ENCODE measurements around the gene PLCB4. TPM values are rescaled to one million over a fixed set of nuclear protein-coding genes. Genes with fewer than 3 reads are reported as not detected.

PLCB4 gene
- total RNA-seq, 2 experiments from 2014 or later: not detected

DNA sequence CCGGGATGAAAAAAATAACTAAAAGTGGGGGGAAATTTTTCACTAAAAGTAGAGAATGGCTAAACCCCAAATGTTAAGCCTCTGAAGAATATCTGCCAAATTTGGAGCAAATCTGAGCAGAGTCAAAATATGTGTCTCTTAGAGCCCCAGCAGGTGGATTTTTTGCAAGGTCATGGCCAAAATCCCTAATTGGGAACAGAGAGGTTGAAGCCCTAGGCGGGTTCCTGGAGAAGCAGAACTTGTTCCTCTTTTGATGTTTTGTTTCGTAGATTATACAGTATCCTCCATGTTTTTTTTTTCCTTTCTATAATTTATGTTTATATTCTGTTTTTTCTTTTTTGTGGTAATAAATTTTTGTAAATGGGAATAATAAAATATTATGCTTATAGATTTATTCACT is 94.4 kb downstream of the PLCB4 start:
- Mint-ChIP-seq H3K9me3 (no peaks in the 10 kb centered on the region), H3K36me3 (ENCODE audit: low read depth) (no peaks in the 10 kb centered on the region), H3K4me1 (no peaks in the 10 kb centered on the region), H3K27me3 (no peaks in the 10 kb centered on the region), H3K4me3 (no peak overlapping the region), H3K27ac (no peak overlapping the region)
- no peak for DNase-seq
- ChIA-PET CTCF (no interaction called here), POLR2A (no interaction called here)

DNA sequence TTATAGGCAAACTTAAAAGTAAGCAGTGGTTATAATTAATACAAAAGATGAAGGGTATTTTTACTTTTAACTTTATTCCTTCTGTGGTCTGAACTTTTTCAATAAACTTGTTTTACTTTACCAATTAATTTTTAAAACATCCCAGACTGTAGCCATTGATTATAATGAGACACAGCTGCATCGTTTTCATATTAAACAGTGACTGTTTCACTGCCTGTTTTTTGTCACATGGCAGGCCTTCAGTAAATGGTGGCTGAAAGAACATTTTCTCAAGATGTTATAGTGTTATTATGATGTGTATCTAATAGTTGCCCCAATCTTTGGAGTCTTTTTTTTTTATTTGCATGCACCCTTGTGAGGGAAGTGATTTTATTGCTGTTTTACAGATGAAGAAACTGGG is 95.1 kb downstream of the PLCB4 start:
- no peak for DNase-seq
- CTCF ChIA-PET: no interaction called here
- no peaks in the 10 kb centered on the region for H3K9me3 Mint-ChIP-seq
- POLR2A ChIA-PET: no interaction called here
- H3K27ac Mint-ChIP-seq: no peak overlapping the region
- no peak overlapping the region for H3K4me3 Mint-ChIP-seq
- H3K4me1 Mint-ChIP-seq: no peaks in the 10 kb centered on the region
- H3K36me3 Mint-ChIP-seq (ENCODE audit: low read depth): no peaks in the 10 kb centered on the region
- no peaks in the 10 kb centered on the region for H3K27me3 Mint-ChIP-seq

DNA sequence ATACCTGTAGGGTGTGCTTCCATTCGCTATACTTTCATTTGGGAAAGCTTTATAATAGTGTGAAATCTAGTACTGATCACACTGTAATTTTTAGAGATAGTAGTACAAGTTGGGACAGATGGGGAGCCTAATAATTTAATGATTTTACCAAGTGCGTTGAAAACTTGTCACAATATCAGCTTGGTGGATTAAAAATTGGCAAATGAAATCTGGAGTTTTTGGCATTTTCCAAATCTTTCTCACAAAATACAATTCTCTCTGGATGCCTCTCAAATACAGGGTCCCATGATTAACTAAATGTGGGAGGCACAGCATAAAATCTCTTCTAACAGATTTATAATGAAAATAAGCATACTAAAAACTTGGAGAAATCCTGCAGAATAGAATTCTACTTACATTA is 96.4 kb downstream of the PLCB4 start:
- no peaks in the 10 kb centered on the region for H3K27me3 Mint-ChIP-seq
- H3K9me3 Mint-ChIP-seq: no peaks in the 10 kb centered on the region
- H3K27ac Mint-ChIP-seq: no peak overlapping the region
- no peaks in the 10 kb centered on the region for H3K36me3 Mint-ChIP-seq (ENCODE audit: low read depth)
- CTCF ChIA-PET: no interaction called here
- POLR2A ChIA-PET: no interaction called here
- no peak for DNase-seq
- H3K4me3 Mint-ChIP-seq: no peak overlapping the region
- no peaks in the 10 kb centered on the region for H3K4me1 Mint-ChIP-seq

DNA sequence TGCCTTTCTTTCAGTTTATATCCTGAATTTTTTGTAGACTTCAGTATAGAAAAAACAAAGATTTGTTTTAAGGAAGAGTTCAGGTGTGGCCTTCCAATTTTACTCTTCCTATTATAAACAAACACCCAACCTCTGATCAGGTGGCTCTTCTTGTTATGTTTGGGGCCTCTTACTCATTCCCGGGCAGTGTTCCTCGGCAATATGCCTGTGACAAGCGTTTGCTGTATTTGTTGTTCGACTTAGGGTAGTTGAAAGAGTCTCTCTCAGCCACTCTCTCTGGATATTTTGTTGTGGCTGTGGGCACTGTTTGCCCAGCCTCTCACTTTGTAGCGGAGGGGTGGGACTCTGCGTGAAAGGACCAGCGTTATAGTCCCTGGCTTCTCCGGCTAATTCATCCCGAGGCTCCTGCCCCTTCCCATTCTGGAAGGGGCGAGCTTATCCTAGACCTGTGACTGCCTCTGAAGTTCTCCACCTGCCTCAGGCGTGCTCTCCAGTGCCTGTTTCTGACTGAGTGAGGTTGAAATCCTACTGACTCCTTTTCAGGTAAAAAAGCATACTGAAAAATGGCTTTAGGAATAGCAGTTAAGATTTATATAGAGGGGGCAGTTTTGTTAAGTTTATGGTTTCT is 97.4 kb downstream of the PLCB4 start:
- H3K4me3 Mint-ChIP-seq: no peak overlapping the region
- H3K4me1 Mint-ChIP-seq: no peaks in the 10 kb centered on the region
- H3K9me3 Mint-ChIP-seq: no peaks in the 10 kb centered on the region
- ChIA-PET POLR2A (no interaction called here), CTCF (no interaction called here)
- no peak for DNase-seq
- no peak overlapping the region for H3K27ac Mint-ChIP-seq
- no peaks in the 10 kb centered on the region for H3K36me3 Mint-ChIP-seq (ENCODE audit: low read depth)
- H3K27me3 Mint-ChIP-seq: no peaks in the 10 kb centered on the region

DNA sequence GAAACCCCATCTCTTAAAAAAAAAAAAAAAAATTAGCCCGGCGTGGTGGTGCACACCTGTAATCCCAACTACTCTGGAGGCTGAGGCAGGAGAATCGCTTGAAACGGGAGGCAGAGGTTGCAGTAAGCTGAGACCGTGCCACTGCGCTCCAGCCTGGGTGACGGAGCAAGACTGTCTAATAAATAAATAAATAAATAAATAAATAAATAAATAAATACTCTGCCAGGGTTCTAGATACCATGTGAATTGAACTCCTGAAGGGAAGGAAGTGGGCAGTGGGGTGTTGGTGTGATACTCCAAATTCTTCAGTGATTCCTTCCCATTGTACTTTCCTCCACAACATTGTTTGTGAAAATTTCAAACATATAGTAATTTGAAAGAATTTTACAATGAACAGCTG is 100.5 kb downstream of the PLCB4 start:
- Mint-ChIP-seq H3K27me3 (no peaks in the 10 kb centered on the region), H3K36me3 (ENCODE audit: low read depth) (no peaks in the 10 kb centered on the region), H3K27ac (no peak overlapping the region), H3K9me3 (no peaks in the 10 kb centered on the region), H3K4me1 (no peaks in the 10 kb centered on the region), H3K4me3 (no peak overlapping the region)
- POLR2A ChIA-PET: no interaction called here
- no peak for DNase-seq
- CTCF ChIA-PET: no interaction called here

DNA sequence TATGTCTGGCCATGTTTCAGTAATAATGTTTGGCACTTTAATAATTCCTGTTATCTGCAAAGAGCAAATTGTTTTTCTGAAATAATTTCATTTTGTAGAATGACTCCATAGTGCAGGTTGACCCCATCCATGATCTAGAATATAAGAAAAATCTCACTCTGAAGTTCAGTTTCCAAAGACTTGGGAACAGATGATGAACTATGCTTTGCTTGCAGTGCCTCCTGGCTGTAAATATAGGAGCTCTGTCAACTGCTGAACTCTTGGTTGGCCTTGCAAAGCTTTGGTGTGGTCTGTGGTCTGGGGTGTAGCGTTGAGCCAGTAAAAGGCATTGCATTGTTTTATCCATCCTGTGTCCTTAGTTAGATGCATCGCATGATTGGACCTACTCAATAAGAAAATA is 104.0 kb downstream of the PLCB4 start:
- ChIA-PET POLR2A (no interaction called here), CTCF (no interaction called here)
- no peak overlapping the region for H3K4me3 Mint-ChIP-seq
- DNase-seq: no peak
- no peaks in the 10 kb centered on the region for H3K9me3 Mint-ChIP-seq
- H3K36me3 Mint-ChIP-seq (ENCODE audit: low read depth): no peaks in the 10 kb centered on the region
- H3K4me1 Mint-ChIP-seq: no peaks in the 10 kb centered on the region
- no peaks in the 10 kb centered on the region for H3K27me3 Mint-ChIP-seq
- H3K27ac Mint-ChIP-seq: no peak overlapping the region

DNA sequence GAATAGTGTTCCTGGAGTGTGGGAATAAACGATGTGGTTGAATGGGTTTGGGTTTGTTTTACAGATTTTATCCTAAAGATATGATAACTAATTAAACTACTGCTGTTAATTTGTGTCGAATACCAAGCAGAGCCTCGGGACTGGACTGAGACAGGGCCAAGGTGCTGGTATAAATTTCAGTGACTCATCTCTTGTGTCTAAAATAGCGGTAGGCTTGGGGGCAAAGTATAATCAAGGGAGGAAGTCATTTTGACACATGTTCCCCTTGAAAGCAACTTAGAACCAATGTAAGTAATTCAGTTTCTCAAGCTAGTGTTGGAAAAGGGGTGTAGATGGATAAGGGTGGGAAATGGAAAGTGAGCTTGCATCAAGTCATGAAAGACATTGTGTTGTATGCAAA is 108.4 kb downstream of the PLCB4 start:
- Mint-ChIP-seq H3K27me3 (no peaks in the 10 kb centered on the region), H3K36me3 (ENCODE audit: low read depth) (no peaks in the 10 kb centered on the region), H3K4me3 (no peak overlapping the region), H3K9me3 (no peaks in the 10 kb centered on the region), H3K4me1 (no peaks in the 10 kb centered on the region), H3K27ac (no peak overlapping the region)
- no peak for DNase-seq
- CTCF ChIA-PET: no interaction called here
- POLR2A ChIA-PET: no interaction called here

DNA sequence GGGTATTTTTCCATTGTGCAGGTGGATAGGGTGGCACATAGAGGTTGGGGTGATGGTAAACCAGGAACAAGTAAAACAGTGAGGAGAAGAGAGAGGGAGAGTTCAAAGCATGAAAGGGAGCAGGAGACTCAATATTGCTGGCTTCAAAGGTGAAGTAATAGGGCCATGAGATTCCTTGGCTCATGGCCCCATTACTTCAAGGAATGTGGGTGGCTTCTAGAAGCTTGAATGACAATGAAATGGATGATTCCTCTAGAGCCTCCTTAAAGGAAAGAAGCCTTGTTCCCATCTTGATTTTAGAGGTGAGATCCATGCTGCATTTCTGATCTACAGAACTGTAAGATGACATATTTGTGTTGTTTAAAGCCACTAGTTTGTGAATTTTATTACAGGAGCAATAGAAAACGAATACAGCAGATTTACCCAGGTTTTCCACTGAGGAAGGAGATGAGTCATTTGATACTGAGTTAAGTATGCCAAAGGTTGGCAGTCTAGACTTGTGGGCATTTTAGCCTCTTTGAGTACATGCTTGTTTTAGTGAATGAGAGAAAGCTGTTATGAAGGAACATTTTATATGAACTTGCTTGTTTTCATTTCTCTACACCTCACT is 110.4 kb downstream of the PLCB4 start:
- Mint-ChIP-seq H3K36me3 (ENCODE audit: low read depth) (no peaks in the 10 kb centered on the region), H3K9me3 (no peaks in the 10 kb centered on the region), H3K4me1 (no peaks in the 10 kb centered on the region), H3K27ac (no peak overlapping the region), H3K4me3 (no peak overlapping the region), H3K27me3 (no peaks in the 10 kb centered on the region)
- ChIA-PET CTCF (no interaction called here), POLR2A (no interaction called here)
- no peak for DNase-seq

DNA sequence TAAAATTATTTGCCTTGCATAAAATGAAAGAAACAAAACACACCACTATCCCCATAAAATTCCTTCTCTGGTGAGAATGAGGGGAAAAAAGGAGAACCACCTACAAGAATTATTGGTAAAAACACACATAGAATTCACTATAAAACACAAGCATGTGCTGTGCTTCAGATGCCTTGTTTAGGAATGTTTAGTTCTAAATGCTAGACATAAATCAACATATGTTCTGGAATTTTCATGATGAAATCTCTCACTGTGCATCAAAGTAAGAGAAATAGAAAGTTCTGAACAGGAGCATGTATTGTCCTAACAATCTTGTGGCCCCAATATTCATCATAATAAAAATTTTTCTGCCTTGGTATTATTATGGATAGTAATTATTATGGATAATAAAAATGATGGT is 111.0 kb downstream of the PLCB4 start:
- Mint-ChIP-seq H3K36me3 (ENCODE audit: low read depth) (no peaks in the 10 kb centered on the region), H3K27ac (no peak overlapping the region), H3K4me3 (no peak overlapping the region), H3K4me1 (no peaks in the 10 kb centered on the region), H3K27me3 (no peaks in the 10 kb centered on the region), H3K9me3 (no peaks in the 10 kb centered on the region)
- ChIA-PET POLR2A (no interaction called here), CTCF (no interaction called here)
- no peak for DNase-seq

DNA sequence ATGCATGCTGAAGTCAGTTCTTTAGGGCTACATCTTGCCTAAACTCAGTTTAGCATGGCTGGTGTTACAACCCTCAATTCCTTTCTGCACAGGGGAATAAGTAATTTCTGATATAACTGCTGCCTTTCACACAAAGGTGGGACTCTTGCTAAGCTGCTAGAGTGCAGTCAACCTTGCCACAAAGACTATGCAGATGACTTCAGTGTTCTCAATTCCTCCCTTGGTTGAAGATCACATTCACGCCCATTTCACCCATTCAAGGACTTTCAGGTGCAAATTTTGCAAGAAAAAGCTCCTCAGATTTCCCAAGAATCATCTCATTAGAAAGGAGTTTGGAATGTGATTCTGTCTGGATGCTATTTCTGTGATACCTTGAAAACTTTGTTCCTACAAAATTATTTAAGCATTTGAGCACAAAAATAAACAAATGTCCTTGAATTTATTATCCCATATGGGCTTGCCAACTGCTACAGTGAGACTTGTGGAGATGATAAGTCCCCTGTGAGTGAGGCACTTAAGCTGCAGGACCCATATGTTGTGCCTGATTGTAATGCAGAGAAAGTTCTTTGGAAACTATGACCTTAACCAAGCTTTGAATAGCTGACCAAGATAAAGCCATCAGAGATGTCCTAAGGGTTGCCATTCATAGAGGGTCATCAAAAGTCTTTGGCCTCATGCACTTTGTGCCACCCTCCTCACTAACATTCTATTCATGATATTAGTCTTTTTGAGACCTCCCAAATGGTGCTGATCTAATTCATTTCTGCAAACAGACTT is 111.8 kb downstream of the PLCB4 start:
- Mint-ChIP-seq H3K4me3 (no peak overlapping the region), H3K9me3 (no peaks in the 10 kb centered on the region), H3K36me3 (ENCODE audit: low read depth) (no peaks in the 10 kb centered on the region), H3K27me3 (no peaks in the 10 kb centered on the region), H3K4me1 (no peaks in the 10 kb centered on the region), H3K27ac (no peak overlapping the region)
- DNase-seq: no peak
- ChIA-PET POLR2A (no interaction called here), CTCF (no interaction called here)

DNA sequence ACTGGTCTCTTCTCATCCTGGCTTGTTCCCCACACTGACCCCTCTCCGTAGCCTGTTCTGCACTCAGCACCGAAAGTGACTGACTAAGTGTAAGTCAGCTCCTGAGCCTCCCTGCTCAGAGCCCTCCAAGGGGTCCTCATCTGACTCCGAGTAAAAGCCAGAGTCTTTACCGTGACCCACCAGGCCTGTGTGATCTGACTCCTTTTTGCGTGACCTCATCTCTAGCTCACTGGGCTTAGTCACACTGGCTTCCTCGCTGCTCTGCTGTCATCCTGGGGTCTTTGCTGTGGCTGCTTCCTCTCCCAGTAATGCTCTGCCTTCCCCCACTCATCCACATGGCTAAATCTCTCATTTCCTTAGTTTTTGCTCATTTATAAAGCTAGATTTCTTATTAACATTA is 116.6 kb downstream of the PLCB4 start:
- ChIA-PET CTCF (no interaction called here), POLR2A (no interaction called here)
- Mint-ChIP-seq H3K9me3 (peaks cover 7% of the 10 kb centered on the region), H3K36me3 (ENCODE audit: low read depth) (no peaks in the 10 kb centered on the region), H3K27me3 (no peaks in the 10 kb centered on the region), H3K4me1 (no peaks in the 10 kb centered on the region), H3K27ac (no peak overlapping the region), H3K4me3 (no peak overlapping the region)
- no peak for DNase-seq

DNA sequence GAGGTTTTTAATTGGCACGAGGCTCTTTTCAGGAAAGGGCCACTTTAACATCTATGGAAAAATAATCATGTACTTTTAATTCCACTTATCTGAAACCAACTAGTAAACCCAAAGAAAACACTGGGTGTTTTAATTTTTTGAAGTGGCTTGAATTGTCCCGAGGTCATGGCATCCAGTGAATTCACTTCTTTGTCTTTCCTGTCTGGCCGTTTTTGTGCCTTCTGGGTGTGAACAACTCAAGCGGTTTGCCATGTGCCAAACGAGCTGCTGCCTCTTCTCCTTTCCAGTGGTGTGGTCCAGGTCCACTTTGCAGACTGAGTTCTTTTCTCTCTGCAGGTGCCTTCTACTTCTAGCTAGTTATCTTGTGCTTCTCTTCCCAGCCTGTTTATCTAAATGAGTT is 117.5 kb downstream of the PLCB4 start:
- Mint-ChIP-seq H3K9me3 (peaks cover 7% of the 10 kb centered on the region), H3K27ac (no peak overlapping the region), H3K4me1 (no peaks in the 10 kb centered on the region), H3K27me3 (no peaks in the 10 kb centered on the region), H3K36me3 (ENCODE audit: low read depth) (no peaks in the 10 kb centered on the region), H3K4me3 (no peak overlapping the region)
- ChIA-PET POLR2A (no interaction called here), CTCF (no interaction called here)
- no peak for DNase-seq

DNA sequence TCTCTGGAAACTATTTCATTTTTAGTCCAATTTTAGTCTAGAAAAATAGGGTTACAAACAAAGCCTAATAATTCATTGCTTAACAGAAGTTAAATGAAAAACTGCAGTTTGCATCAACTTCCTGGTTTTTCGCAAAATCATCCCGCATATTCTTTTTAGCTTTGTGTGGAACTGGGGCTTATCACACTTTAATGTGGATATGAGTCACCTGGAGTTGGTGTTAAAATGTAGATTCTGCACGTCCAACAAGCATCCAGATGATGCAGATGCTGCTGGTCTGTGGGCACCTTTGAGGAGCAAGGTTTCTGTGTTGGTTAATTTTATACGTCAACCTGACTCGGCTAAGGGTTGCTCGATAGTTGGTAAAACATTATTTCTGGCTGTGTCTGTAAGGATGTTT is 126.1 kb downstream of the PLCB4 start:
- POLR2A ChIA-PET: no interaction called here
- H3K27ac Mint-ChIP-seq: no peak overlapping the region
- CTCF ChIA-PET: no interaction called here
- H3K4me1 Mint-ChIP-seq: no peaks in the 10 kb centered on the region
- H3K36me3 Mint-ChIP-seq (ENCODE audit: low read depth): no peaks in the 10 kb centered on the region
- no peaks in the 10 kb centered on the region for H3K27me3 Mint-ChIP-seq
- no peak overlapping the region for H3K4me3 Mint-ChIP-seq
- DNase-seq: no peak
- peaks cover 7% of the 10 kb centered on the region for H3K9me3 Mint-ChIP-seq

DNA sequence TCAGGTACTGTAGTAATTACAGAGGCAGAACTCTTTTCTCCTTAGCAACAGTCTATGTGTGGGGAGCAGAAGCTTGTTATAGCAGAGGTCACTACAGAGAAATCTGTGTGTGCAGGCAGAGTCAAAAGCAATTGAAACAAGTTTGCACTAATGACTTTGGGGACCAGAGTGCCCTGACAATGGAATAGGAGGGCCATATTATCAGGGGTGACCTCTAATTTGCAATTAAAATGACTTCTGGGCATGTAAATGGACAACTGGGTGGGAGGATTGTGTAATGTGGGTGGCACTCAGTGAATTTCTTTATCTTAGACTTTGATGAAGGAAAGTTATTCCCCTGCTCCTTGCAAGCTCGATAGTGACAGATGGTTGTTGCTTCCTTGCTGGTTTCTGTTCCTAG is 127.2 kb downstream of the PLCB4 start:
- H3K4me3 Mint-ChIP-seq: no peak overlapping the region
- no peak overlapping the region for H3K27ac Mint-ChIP-seq
- CTCF ChIA-PET: no interaction called here
- H3K27me3 Mint-ChIP-seq: no peaks in the 10 kb centered on the region
- H3K9me3 Mint-ChIP-seq: peaks cover 7% of the 10 kb centered on the region
- no peak for DNase-seq
- no peaks in the 10 kb centered on the region for H3K4me1 Mint-ChIP-seq
- POLR2A ChIA-PET: no interaction called here
- no peaks in the 10 kb centered on the region for H3K36me3 Mint-ChIP-seq (ENCODE audit: low read depth)

All from activated CD4-positive, alpha-beta memory T cell treated with anti-CD3 and anti-CD28 coated beads, Interleukin-2, amount 10 ng/mL, durations not matched to agents 7 days and 5 days (primary cell).